ENCODE measurements around the gene VAMP1.
"Not testable (repeated sequence)": the region's sequence is repeated elsewhere in the genome, so short reads cannot be mapped to it uniquely, and the experiment has no call there.

VAMP1 gene

GRCh38 chr12:6507102-6507998, 36.9 kb upstream of the VAMP1 start (continued):
- no peak for TF ChIP-seq ZNF302 (tag by site-specific recombination; IDR thresholded peaks at IDR 0.05; ENCODE audit: low read depth)
- no peak for TF ChIP-seq ZSCAN5A (tag by site-specific recombination; IDR thresholded peaks at IDR 0.05)
- TF ChIP-seq ZNF211 (tag by site-specific recombination; IDR thresholded peaks at IDR 0.05; ENCODE audit: low read depth) = no peak
- TF ChIP-seq ZNF16 (tag by site-specific recombination; IDR thresholded peaks at IDR 0.05; ENCODE audit: low read depth) = no peak
- no peak for TF ChIP-seq ZNF660 (tag by site-specific recombination; IDR thresholded peaks at IDR 0.05)
- no peak for TF ChIP-seq ZNF518A (tag by site-specific recombination; conservative IDR thresholded peaks at IDR 0.05; ENCODE audit: low read depth)
- no peak for TF ChIP-seq ZNF645 (tag by site-specific recombination; IDR thresholded peaks at IDR 0.05)

GRCh38 chr12:6500466-6500865, 30.0 kb upstream of the VAMP1 start:
- ChIA-PET CTCF (interaction anchor here (0.7 to 1.1 kb wide), 3 partner anchors 8 to 38 kb away, joined by 3 to 4 read pairs (median 3); no protein-coding TSS in a partner anchor), POLR2A (interaction anchor here (0.6 to 1.5 kb wide), 5 partner anchors 30 to 164 kb away, joined by 3 to 6 read pairs (median 3); partner anchors contain the start of genes GAPDH and VAMP1)
- no peak overlapping the region for H3K27ac ChIP-seq (ENCODE audit: extremely low read depth, low read depth, low read length)
- H3K4me3 ChIP-seq (ENCODE audit: low read depth, low read length) = no peak overlapping the region
- no peaks in the 10 kb centered on the region for H3K9me3 ChIP-seq (ENCODE audit: control insufficient read depth, insufficient read depth, low read depth, low read length)
- H3K4me1 ChIP-seq (ENCODE audit: control insufficient read depth, insufficient read depth, low read length) = no peaks in the 10 kb centered on the region
- peaks cover 72 to 85% of the 10 kb centered on the region in 2 experiments for H3K36me3 ChIP-seq (ENCODE audit: control insufficient read depth in 2 of 2, insufficient read depth in 1 of 2, low read length in 2 of 2)
- TF ChIP-seq OVOL3 (tag by site-specific recombination; IDR thresholded peaks at IDR 0.05) (no peak), ZNF335 (tag by site-specific recombination; conservative IDR thresholded peaks at IDR 0.05) (no peak), ZNF830 (tag by site-specific recombination; IDR thresholded peaks at IDR 0.05; ENCODE audit: low read depth) (no peak), ZSCAN23 (tag by site-specific recombination; IDR thresholded peaks at IDR 0.05) (no peak), ZBTB20 (tag by site-specific recombination; IDR thresholded peaks at IDR 0.05) (no peak), HOXD13 (CRISPR knock-in tag; IDR thresholded peaks at IDR 0.05; ENCODE audit: borderline replicate concordance) (no peak), SP7 (tag by site-specific recombination; IDR thresholded peaks at IDR 0.05) (no peak), ZNF670 (tag by site-specific recombination; IDR thresholded peaks at IDR 0.05; ENCODE audit: low read depth) (no peak), KLF10 (tag by site-specific recombination; IDR thresholded peaks at IDR 0.05) (no peak), HOXC10 (CRISPR knock-in tag; IDR thresholded peaks at IDR 0.05) (no peak), ZFP41 (tag by site-specific recombination; IDR thresholded peaks at IDR 0.05; ENCODE audit: borderline replicate concordance) (no peak), ZNF624 (tag by site-specific recombination; IDR thresholded peaks at IDR 0.05) (no peak), ZNF433 (tag by site-specific recombination; IDR thresholded peaks at IDR 0.05; ENCODE audit: low read depth) (no peak)

GRCh38 chr12:6497291-6497690, 26.8 kb upstream of the VAMP1 start:
- H3K27ac ChIP-seq (ENCODE audit: extremely low read depth, low read depth, low read length); H3K4me3 ChIP-seq (ENCODE audit: low read depth, low read length); H3K4me1 ChIP-seq (ENCODE audit: control insufficient read depth, insufficient read depth, low read length); H3K9me3 ChIP-seq (ENCODE audit: control insufficient read depth, insufficient read depth, low read depth, low read length): not testable (repeated sequence)
- ChIA-PET CTCF (interaction anchor here (0.6 to 2.0 kb wide), 5 partner anchors 15 to 172 kb away, joined by 4 to 10 read pairs (median 7); no protein-coding TSS in a partner anchor), POLR2A (interaction anchor here (1.9 to 3.2 kb wide), 2 partner anchors 27 to 37 kb away, joined by 8 to 26 read pairs; partner anchors contain the start of genes GAPDH and VAMP1)
- peaks cover 53 to 71% of the 10 kb centered on the region in 2 experiments for H3K36me3 ChIP-seq (ENCODE audit: control insufficient read depth in 2 of 2, insufficient read depth in 1 of 2, low read length in 2 of 2)
